GM23338 (cell line): ENCODE data around the gene BCAS1. TPM values are rescaled to one million over a fixed set of nuclear protein-coding genes. Genes with fewer than 3 reads are reported as not detected.

Source experiments
- CTCF ChIP-seq, 2 experiments: fragments of 200-600 bp in 1 of 2; sonication (generic) in 1 of 2; conservative IDR thresholded peaks; 2 replicates each; pipeline versions ENCODE4 v1.5.1 to v1.6.1; 2016 to 2017; ENCODE audit warnings: antibody characterized with exemption in 2 of 2, low read depth in 2 of 2, mild to moderate bottlenecking in 2 of 2, moderate library complexity in 1 of 2
- EZH2 ChIP-seq: fragments of 200-600 bp; sonication (generic); IDR thresholded peaks from one replicate; pipeline ENCODE4 v1.8.0; 2017; ENCODE audit warnings: antibody characterized with exemption, mild to moderate bottlenecking, low read depth; ENCODE audit not compliant: unreplicated experiment
- JUNB ChIP-seq: IDR thresholded peaks from one replicate; pipeline ENCODE4 v1.6.1; 2016; ENCODE audit warnings: antibody characterized with exemption; ENCODE audit not compliant: unreplicated experiment
- NANOG ChIP-seq: IDR thresholded peaks from 2 replicates; pipeline ENCODE4 v1.6.1; 2016; ENCODE audit warnings: antibody characterized with exemption, borderline replicate concordance
- ZNF114 ChIP-seq: fragments of 250-450 bp; sonication (Bioruptor Pico); IDR thresholded peaks from 2 replicates; pipeline ENCODE4 v1.5.0; 2020; ENCODE audit warnings: mild to moderate bottlenecking, moderate library complexity
- ZNF331 ChIP-seq: fragments of 250-450 bp; sonication (Bioruptor Pico); IDR thresholded peaks from 2 replicates; pipeline ENCODE4 v1.5.0; 2020; ENCODE audit warnings: low read depth, mild to moderate bottlenecking, moderate library complexity
- ZNF462 ChIP-seq: fragments of 250-450 bp; sonication (Bioruptor Pico); IDR thresholded peaks from 2 replicates; pipeline ENCODE4 v1.5.0; 2020; ENCODE audit warnings: mild to moderate bottlenecking, moderate library complexity
- microRNA-seq: library from miRNA; unstranded; fragments of <30 nt; microRNA quantifications from one replicate; pipeline ENCODE4, GENCODE V29; 2017
- polyA plus RNA-seq: library from polyadenylated mRNA; unstranded; fragments of >200 nt; fragmentation: Nextera tagmentation; extraction: Ambion mirVana; gene quantifications from 2 replicates; pipeline ENCODE4 v1.2.1, GENCODE V29; 2016
- small RNA-seq: library from RNA; depleted of rRNA; stranded (forward); fragments of <200 nt; gene quantifications from one replicate; pipeline ENCODE3, GENCODE V24; 2014; ENCODE audit warnings: low replicate concordance
- total RNA-seq: library from RNA; depleted of rRNA; stranded (reverse); fragments of >200 nt; shearing (Covaris generic); gene quantifications from 2 replicates; pipeline ENCODE4 v1.2.3, GENCODE V29; 2014; rRNA removed

BCAS1 gene
- total and polyA plus RNA-seq, 2 experiments from 2014 or later = 0.17 to 0.19 TPM

- TF ChIP-seq ZNF462 = no peak
- TF ChIP-seq ZNF114 (CRISPR knock-in tag) = no peak
- no peak for TF ChIP-seq ZNF331 (CRISPR knock-in tag)
- TF ChIP-seq EZH2 = no peak
- TF ChIP-seq CTCF (conservative IDR thresholded peaks at IDR 0.05; ENCODE audit: low read depth in 2 of 2) = no peak
- TF ChIP-seq NANOG = no peak
- TF ChIP-seq JUNB = no peak
Observed at GRCh38 chr20:53894707-53895384, 175.5 kb downstream of the BCAS1 start (continued).

Small RNAs within 50 kb of the gene (microRNA-seq; reads per million reads assigned to microRNA genes)
- not detected for gene MIR4756

Small RNAs within 50 kb of the gene (small RNA-seq; reads per million reads assigned to genes)
- gene MIR4756 = not detected

Other genes starting within 250 kb of the BCAS1 start
- gene CYP24A1, start 103.4 kb upstream of the BCAS1 start, total RNA-seq = 0.12 TPM in 1 of 2 replicates, not detected in the other
- 0.10 TPM in 1 of 2 replicates, not detected in the other for gene CYP24A1, start 103.4 kb upstream of the BCAS1 start, polyA plus RNA-seq
- gene PFDN4, start 137.5 kb upstream of the BCAS1 start, total RNA-seq = 105 and 196 TPM in 2 replicates
- 477 and 584 TPM in 2 replicates for gene PFDN4, start 137.5 kb upstream of the BCAS1 start, polyA plus RNA-seq